GM21619 (cell line): ENCODE results near the gene DDT.
"Not testable (repeated sequence)": the region's sequence is repeated elsewhere in the genome, so short reads cannot be mapped to it uniquely, and the experiment has no call there.

Source experiments
- ATAC-seq: cut with Tn5 transposase; IDR thresholded peaks from one replicate; pipeline ENCODE4 v1.9.1; 2021; ENCODE audit not compliant: unreplicated experiment

The DDT gene

GRCh38 chr22:23953485-23953884 is 20.8 kb downstream of the DDT start:
- ATAC-seq: not testable (repeated sequence)

- ATAC-seq: not testable (repeated sequence)
Measured at GRCh38 chr22:23952794-23953405, 21.3 kb downstream of the DDT start.

GRCh38 chr22:23951383-23951782 is 22.9 kb downstream of the DDT start:
- not testable (repeated sequence) for ATAC-seq

GRCh38 chr22:23949764-23950163 is 24.5 kb downstream of the DDT start:
- ATAC-seq: not testable (repeated sequence)

- not testable (repeated sequence) for ATAC-seq
Measured at GRCh38 chr22:23947391-23947790, 26.9 kb downstream of the DDT start.

GRCh38 chr22:23940166-23940565 is 34.1 kb downstream of the DDT start:
- not testable (repeated sequence) for ATAC-seq

- ATAC-seq: no peak
Measured at GRCh38 chr22:23939017-23939357, 35.3 kb downstream of the DDT start.

GRCh38 chr22:23938328-23939016 is 35.8 kb downstream of the DDT start:
- ATAC-seq: no peak

GRCh38 chr22:23926561-23926960 is 47.7 kb downstream of the DDT start:
- no peak for ATAC-seq

GRCh38 chr22:23925020-23925606 is 49.1 kb downstream of the DDT start:
- ATAC-seq: no peak

- no peak for ATAC-seq
Measured at GRCh38 chr22:23922921-23923320, 51.3 kb downstream of the DDT start.

GRCh38 chr22:23921586-23922201 is 52.5 kb downstream of the DDT start:
- not testable (repeated sequence) for ATAC-seq
